IPS-11a (cell line): ENCODE results near the gene SMIM35.

Source experiments
- H3K4me3 ChIP-seq: one replicate; pipeline ENCODE4 v1.5.1; 2013; ENCODE audit warnings: low read depth, low read length, control low read depth

SMIM35 gene

DNA sequence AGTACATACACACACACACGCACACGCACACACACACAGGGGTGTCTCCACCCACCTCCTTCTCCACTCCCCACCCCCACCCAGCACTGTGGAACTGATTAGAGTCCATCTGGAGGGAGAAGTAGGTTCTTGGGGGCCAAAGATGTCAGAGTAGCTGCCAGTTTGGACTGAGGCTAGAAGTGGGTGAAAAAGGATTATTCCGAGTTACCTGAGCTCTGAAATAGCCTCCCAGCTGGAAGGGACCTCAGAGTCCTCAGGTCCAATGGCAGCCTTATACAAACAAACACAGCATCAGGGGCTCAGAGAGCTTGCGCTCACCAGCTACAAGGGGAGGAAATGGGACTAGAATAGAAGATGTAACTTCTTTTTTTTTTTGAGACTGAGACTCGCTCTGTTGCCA, 79.7 kb downstream of the SMIM35 start:
- no peak overlapping the region for H3K4me3 ChIP-seq

DNA sequence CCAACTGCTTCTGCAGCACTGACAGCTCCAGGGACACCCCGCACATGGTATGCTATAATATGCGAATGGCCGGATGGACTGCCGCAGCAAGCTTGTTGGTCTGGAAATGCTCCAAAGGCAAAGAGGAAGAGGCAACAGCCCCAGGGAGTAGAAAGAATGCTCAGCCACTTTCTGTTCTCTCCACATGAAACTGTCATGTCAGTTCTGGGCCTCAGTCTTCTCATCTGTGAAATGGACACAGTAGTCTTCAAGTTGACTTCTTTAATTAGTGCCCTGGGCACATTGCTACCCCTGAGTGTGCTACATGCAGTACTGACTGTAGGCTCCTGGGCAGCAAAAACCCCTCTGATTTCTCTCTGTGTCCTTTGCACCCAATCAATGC, 80.6 kb downstream of the SMIM35 start:
- H3K4me3 ChIP-seq = no peak overlapping the region

DNA sequence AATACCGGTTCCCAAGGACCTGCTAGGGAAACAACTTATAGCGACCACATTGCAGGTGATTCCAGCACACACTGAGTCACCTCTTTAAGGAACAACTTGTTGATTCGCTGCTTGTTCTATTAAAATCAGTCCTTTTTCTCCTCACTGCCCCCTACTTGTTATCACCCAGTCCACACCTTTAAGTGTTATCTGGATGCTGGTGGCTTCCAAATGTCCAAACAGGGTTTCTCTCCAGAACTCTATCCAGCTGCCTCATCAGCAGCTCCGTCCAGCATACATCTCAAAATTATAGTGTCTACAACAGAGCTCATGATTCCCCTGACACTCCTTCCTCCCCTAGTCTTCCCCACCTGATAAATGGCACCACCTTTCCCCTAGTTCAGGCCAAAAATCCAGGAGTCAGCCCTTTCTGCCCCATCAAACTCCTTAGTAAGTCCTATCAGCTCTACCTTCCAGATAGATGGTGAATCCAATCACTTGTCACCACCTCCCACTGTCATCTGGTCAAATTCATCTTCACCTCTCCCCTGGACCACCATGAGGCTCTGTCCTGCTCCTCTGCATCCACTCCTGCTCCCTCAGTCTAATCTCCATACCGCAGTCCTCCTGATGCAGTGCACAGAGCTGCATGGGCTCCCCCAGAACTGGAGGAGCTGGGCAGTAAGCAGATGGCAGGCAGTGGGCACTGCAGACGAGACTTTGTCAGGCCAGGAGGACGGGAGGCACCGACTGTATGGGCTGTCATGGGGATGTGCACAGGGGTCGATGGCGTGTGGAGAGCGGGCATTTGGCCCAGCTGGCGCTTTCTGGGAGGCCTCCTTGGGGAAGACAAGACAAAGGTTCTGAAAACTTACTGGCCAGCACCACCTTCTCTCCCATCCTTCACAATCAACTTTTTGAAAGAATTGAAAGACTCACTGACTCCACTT, 81.3 kb downstream of the SMIM35 start:
- H3K4me3 ChIP-seq = no peak overlapping the region

DNA sequence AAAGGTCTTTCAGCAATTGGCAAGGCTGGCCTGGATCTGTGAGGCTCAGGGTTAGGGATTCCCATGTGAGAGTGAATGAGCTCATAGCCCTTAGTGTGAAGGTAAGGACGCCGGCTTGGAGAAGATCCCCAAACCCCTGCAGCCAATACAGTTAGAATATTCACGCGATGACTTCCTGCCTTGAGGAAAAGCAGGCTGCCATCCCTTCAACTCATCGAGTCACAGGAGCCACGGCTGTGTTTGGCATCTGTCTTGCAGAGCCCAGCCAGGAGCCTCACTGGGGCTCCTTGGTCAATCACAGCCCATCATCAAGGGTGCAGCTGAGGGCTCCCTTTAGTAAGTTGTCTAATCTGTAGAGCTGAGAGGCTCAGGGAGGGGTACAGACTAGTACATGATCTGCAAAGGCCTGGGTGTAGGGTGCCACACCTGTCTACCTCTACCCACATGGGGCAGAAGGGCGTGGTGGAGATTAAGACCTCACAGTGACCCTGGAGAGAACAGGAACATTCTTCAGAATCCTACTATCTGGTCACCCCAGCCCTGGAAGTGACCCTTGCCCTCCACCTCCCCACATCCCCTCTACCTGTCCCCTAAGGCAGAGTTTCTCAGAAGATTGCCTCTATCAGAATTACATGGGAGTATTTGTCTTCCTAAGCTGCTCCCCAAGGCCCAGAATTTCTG, 82.1 kb downstream of the SMIM35 start:
- no peak overlapping the region for H3K4me3 ChIP-seq

DNA sequence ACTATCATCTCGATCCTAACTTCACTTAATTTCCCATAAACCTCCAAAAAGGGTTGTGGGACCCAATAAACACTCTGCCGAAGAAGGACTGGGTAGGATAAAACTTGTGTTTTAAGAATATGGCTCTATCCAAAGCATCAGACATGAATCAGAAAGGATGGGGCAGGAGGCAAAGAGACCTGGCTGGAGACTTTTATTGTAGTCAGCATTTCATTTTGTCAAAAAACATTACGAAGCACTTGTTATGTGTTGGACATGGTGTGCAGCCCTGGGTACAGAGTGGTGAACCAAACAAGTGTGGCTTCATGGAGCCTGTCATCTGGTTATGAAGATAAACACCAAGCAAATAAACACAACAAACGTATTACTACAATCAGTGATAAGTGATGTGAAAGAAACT, 83.3 kb downstream of the SMIM35 start:
- no peak overlapping the region for H3K4me3 ChIP-seq

DNA sequence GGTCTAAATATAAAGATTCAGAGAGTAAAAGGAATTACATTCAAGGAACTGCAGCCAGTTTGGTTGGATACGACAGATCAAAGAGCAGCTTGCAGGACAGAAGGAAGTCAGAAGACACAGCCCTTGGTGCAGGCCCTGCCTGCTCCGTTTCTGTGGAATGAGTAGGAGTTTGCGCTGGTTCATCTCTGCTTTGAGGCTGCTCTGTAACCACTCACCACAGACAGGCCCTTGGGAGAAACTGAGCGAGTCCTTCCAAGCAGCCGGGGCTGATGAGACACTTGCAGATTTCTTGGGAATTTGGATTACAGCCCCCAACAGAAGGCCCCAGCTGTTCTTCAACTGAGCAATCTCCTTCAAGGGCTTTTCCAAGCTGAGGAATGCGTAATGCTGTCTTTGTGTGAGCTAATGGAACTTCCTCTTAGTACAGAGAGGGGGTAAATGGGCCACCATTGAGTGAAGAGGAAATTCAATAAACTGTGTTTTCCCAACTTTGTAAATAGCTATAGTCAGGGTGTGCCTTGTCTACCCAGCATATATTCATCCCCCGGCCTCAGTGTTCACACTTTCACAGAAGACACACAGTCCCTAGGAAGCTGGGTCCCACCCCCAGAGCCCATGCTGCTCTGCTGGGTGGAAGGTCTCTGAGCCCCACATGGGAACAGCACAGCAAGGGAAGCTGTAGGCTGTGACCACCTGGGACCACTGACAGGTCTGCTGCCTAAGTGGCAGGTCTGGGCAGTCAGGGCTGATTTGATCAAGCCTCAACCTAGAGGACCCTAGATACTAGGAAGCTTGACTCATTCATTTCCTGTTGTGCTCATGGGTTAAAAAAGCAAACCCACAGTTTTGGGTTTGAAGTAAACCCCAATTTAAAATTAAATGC, 84.0 kb downstream of the SMIM35 start:
- H3K4me3 ChIP-seq = no peak overlapping the region

DNA sequence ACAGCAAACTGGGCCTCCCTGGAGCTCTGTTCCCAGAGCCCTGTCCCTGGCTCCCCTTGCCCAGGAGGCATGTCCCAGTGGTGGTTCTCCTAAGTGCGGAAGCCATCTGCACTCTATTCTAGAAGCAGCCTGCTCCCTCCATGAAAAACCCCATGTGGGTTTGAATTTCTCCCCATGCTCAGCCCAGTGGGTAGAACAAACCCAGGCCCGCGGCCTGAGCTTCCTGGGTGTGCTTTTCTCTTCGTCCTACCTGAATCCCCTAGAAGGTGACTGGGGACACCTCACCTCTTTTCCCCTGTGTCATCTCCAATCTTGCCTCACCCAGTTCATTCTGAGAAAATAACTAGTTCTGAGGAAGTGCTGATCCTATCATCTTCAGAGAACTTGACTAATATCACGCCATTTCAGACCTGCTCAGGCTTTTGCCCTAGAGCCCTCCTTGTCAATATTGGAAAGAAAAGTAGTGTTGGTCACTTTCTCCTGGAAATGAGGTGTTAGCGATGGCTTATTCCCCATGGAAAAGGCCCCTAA, 84.7 kb downstream of the SMIM35 start:
- no peak overlapping the region for H3K4me3 ChIP-seq

DNA sequence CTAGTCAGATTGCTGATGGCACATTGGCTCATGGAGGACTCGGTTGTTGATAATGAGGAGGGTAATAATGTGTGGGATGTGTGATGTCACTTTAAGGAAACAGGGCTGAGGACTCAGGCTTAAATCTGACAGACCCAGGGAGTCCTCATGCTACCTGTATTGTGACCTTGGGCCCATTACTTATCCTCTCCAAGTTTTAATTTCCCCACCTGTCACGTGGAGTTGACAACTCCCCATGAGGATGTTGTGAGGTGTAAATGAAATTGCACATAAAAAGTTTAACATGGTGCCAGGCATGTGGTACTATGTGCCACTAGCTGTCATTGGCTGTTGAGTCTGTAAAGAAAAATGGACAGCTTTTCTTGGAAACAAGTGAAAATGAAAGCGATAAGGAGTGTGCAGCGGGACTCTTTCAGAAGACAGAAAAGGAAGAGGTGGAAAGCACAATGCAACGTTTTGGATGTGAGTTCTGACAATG, 85.2 kb downstream of the SMIM35 start:
- no peak overlapping the region for H3K4me3 ChIP-seq

DNA sequence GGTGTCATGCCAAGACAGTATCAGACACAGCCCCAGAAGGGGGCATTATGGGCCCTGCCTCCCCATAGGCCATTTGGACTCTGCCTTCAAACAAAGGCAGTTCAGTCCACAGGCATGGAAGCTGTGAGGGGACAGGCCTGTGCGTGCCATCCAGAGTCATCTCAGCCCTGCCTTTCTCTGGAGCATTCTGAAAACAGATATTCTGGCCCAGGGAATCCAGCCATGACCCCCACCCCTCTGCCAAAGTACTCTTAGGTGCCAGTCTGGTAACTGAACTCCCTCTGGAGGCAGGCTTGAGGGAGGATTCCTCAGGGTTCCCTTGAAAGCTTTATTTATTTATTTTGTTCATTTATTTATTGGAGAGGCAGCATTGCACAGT, 85.9 kb downstream of the SMIM35 start:
- H3K4me3 ChIP-seq = no peak overlapping the region

DNA sequence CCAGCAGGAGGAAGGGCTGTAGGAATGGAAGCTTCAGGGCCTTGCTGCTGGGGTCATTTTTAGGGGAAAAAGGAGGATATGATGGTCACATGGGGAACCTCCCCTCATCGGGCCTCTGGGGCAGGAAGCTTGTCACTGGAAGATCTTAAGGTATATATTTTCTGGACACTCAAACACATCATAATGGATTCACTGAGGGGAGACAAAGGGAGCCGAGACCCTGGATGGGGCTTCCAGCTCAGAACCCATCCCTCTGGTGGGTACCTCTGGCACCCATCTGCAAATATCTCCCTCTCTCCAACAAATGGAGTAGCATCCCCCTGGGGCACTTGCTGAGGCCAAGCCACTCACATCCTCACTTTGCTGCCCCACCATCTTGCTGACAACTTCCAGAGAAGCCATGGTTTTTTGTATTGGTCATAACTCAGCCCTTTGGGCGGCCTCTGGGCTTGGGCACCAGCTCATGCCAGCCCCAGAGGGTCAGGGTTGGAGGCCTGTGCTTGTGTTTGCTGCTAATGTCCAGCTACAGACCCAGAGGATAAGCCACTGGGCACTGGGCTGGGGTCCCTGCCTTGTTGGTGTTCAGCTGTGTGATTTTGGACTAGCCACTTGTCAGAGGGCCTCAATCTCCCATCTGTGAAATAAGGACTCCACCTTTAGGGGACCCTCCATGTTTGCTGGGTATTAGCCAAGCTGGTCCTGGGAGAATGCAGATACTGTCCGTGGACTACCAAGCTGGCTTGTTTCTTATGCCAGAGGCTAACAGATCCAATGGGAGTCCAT, 86.5 kb downstream of the SMIM35 start:
- H3K4me3 ChIP-seq = no peak overlapping the region

DNA sequence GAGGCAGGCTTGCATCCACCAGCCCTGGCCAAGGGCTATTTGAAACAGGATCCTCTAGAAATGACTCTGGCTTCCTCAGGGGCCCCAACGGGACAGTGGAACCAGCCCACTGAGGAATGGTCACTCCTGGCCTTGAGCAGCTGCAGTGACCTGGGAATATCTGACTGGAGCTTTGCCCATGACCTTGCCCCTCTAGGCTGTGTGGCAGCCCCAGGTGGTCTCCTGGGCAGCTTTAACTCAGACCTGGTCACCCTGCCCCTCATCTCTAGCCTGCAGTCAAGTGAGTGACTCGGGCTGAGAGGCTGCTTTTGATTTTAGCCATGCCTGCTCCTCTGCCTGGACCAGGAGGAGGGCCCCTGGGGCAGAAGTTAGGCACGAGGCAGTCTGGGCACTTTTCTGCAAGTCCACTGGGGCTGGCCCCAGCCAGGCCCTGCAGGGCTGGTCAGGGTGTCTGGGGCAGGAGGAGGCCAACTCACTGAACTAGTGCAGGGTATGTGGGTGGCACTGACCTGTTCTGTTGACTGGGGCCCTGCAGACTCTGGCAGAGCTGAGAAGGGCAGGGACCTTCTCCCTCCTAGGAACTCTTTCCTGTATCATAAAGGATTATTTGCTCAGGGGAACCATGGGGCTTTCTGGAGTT, 87.3 kb downstream of the SMIM35 start:
- no peak overlapping the region for H3K4me3 ChIP-seq

DNA sequence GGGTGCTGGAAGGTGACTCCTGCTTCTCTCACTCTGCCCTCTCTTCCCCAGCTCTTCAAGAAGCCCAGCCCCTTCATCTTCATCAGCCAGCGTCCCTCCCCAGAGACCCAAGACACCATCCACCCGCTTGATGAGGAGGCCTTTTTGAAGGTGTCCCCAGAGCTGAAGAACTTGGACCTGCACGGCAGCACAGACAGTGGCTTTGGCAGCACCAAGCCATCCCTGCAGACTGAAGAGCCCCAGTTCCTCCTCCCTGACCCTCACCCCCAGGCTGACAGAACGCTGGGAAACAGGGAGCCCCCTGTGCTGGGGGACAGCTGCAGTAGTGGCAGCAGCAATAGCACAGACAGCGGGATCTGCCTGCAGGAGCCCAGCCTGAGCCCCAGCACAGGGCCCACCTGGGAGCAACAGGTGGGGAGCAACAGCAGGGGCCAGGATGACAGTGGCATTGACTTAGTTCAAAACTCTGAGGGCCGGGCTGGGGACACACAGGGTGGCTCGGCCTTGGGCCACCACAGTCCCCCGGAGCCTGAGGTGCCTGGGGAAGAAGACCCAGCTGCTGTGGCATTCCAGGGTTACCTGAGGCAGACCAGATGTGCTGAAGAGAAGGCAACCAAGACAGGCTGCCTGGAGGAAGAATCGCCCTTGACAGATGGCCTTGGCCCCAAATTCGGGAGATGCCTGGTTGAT, 88.0 kb downstream of the SMIM35 start:
- H3K4me3 ChIP-seq = no peak overlapping the region

DNA sequence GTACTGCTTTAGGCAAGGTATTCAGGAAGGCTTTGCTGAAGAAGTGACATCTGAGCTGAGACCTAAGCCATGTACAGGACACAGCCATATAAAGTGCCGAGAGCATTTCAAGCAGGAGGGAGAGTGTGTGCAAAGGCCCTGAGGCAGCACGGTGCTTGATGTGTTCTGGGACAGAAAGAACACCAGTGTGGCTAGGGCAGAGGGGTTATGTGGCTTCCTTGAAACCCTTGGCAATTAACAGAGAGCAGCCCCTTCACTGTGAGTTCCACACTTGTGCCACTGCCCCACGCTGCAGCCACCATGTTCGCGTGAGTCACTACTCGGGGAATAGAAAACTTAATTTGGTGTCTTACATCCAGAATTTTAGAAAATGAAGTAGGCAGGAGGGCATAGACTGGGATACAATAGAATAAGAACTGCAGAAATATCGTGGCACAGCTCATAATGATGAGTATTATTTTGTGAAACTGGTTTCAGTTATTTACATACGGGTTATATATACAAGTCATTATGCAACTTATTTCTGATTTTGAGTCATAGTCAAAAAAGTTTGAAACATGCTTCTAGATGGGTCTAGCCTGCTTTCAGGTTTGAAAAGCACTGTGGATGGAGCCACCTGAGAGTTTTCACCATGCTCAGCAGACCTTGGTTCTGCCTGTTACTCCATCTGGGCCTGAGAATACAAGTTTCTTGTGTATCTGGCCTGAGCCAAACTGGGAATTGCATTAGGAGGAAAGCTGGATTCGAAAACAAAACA, 88.8 kb downstream of the SMIM35 start:
- no peak overlapping the region for H3K4me3 ChIP-seq

DNA sequence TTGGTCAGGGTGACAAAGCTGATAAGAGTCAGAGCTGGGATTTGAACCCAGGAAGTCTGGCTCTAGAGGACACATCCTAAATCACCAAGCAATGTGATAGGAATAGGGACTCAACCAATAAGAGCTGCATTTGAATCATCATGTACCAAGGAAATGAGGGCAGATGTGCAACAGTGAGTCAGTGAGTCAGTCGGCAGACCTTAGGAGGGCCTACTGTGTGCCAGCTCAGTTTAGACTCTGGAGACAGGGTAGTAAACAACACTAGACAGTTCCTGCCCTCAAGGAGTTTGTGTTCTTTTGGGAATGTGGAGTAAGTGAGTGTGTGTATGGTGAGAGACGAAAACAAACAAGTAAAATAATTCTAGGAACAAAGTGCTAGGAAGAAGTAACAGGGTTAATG, 89.4 kb downstream of the SMIM35 start:
- no peak overlapping the region for H3K4me3 ChIP-seq

DNA sequence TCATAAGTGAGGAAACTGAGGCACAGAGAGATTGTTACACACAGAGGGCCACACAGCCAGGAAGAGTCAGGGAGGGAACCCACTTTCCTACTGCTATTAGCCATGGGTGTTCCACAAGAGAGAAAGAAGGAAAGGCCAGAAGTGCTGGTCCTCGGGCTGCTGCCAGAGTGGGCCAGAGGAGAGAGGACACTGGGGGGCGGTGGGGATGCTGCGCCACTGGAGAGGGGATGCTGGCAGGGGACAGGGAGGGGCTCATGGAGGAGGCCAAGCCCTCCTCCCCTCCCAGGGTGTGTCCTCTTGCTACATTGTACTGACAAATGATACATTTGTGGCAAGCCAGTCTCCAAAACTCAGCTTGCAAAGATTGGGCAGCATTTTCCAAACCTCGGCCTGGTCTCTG, 90.7 kb downstream of the SMIM35 start:
- no peak overlapping the region for H3K4me3 ChIP-seq

DNA sequence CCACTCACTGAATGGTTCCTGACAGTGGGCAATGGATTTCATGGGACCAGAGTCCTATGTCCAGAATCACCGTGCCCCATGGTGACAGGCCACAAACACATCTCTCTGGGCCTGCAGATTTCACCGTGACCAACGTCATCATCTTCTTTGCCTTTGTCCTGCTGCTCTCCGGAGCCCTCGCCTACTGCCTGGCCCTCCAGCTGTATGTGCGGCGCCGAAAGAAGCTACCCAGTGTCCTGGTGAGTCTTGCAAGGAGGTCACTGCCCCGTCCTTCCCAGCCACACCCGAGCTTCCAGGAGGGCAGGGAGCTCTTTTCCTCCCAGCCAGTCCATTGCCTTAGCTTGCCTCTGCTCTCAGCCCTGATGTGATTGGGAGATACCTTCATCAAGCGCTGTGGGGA, 91.3 kb downstream of the SMIM35 start:
- H3K4me3 ChIP-seq = no peak overlapping the region

DNA sequence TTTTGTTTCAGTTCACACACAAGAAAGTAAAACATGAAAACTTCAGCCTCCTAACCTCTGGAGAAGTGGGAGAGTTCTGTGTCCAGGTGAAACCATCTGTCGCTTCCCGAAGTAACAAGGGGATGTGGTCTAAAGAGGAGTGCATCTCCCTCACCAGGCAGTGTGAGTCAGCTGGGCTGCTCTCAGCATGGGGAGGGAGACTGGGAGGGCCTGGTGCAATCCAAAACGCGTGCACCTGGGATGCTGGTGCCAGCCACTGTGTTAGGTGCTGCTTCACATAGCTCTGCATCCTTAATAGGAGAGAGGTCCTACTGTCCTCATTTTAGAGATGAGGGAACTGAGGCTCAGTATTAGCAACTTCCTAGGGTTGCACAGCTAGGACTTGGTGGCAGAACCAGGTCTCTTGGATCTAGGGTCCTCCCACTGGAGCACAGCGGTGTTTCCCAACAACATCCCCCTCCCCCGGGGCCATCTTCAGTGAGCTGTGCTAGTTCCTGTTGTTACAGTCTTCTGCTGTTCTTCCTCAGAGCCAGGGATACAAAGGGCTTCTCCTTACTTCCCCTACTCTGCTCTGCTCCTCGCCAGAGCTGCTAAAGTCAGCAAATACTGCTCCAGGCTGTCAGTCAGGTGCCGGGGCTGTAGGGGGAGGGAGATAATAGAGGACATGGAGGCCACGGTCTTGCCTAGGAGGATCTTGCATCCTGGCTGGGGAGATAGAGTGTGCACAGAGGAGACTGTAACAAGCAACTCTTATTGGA, 92.6 kb downstream of the SMIM35 start:
- no peak overlapping the region for H3K4me3 ChIP-seq

DNA sequence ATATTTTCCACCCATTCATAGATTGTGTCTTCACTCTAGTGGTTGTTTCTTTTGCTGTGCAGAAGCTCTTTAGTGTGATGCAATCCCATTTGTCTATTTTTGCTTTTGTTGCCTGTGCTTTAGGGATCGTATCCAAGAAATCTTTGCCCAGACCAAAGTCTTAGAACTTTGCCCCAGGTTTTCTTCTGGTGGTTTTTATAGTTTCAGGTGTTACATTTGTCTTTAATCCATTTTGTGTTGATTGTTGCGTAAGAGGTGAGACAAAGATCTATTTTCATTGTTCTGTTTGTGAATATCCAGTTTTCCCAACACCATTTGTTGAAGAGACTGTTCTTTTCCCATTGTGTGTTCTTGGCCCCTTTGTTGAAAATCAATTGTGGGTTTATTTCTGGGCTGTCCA, 94.1 kb downstream of the SMIM35 start:
- no peak overlapping the region for H3K4me3 ChIP-seq
